Neutrophil (primary cell): ENCODE results near the gene ELOVL1.

Experiments used
- H3K27ac ChIP-seq: fragments of 200-600 bp; sonication (generic); 2 replicates; pipeline ENCODE4 v1.5.1; 2016; ENCODE audit warnings: mild to moderate bottlenecking, moderate library complexity
- H3K27me3 ChIP-seq: fragments of 200-600 bp; sonication (generic); 2 replicates; pipeline ENCODE4 v1.6.0; 2016; ENCODE audit warnings: mild to moderate bottlenecking
- H3K36me3 ChIP-seq: fragments of 200-600 bp; sonication (generic); 2 replicates; pipeline ENCODE4 v1.5.1; 2017
- H3K4me1 ChIP-seq, 2 experiments: fragments of 200-600 bp in 1 of 2; sonication (generic) in 1 of 2; 1 replicate in 1 of 2; 2 replicates in 1 of 2; pipeline versions ENCODE4 v1.5.1 to v1.6.1; 2013 to 2016; ENCODE audit warnings: low read depth in 1 of 2, low read length in 1 of 2, mild to moderate bottlenecking in 1 of 2, moderate library complexity in 1 of 2; ENCODE audit not compliant: control insufficient read depth in 1 of 2, insufficient read depth in 1 of 2
- H3K4me3 ChIP-seq, 2 experiments: fragments of 200-600 bp in 1 of 2; sonication (generic) in 1 of 2; 1 replicate in 1 of 2; 2 replicates in 1 of 2; pipeline ENCODE4 v1.5.1; 2013 to 2016; ENCODE audit warnings: low read depth in 1 of 2, low read length in 1 of 2, mild to moderate bottlenecking in 1 of 2, moderate library complexity in 1 of 2
- H3K9me3 ChIP-seq: fragments of 200-600 bp; sonication (generic); 2 replicates; pipeline ENCODE4 v1.5.1; 2016
- TF ChIP-seq, protein P1 (sequence below): fragments of 200-600 bp; sonication (generic); IDR thresholded peaks from 2 replicates; pipeline ENCODE4 v1.5.1; 2016; ENCODE audit warnings: antibody characterized with exemption

The ELOVL1 gene

DNA sequence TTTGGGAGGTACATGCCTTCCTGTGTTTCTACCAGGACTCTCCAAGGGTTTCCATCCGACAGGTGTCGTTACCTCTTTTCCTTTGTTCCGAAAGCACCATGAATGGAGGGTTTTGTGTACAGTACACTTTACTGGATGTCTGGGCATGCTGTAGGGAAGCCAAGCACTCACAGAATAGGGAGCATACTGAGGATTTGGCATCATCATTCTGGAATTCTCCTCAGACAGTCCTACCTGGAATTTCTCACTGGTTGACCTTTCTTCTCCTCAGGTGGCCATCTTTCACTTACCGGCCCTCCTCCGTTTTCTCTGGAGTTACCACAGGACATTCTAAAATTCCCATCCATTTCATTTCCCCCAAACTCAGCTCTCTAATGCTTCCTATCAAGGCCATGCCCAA lies 36.1 kb downstream of the ELOVL1 start:
- TF ChIP-seq, protein P1, sequence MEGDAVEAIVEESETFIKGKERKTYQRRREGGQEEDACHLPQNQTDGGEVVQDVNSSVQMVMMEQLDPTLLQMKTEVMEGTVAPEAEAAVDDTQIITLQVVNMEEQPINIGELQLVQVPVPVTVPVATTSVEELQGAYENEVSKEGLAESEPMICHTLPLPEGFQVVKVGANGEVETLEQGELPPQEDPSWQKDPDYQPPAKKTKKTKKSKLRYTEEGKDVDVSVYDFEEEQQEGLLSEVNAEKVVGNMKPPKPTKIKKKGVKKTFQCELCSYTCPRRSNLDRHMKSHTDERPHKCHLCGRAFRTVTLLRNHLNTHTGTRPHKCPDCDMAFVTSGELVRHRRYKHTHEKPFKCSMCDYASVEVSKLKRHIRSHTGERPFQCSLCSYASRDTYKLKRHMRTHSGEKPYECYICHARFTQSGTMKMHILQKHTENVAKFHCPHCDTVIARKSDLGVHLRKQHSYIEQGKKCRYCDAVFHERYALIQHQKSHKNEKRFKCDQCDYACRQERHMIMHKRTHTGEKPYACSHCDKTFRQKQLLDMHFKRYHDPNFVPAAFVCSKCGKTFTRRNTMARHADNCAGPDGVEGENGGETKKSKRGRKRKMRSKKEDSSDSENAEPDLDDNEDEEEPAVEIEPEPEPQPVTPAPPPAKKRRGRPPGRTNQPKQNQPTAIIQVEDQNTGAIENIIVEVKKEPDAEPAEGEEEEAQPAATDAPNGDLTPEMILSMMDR: no peak
- Histone ChIP-seq H3K4me3 (no peak overlapping the region), H3K27ac (no peak overlapping the region), H3K36me3 (no peaks in the 10 kb centered on the region), H3K27me3 (no peaks in the 10 kb centered on the region), H3K4me1 (no peaks in the 10 kb centered on the region), H3K9me3 (no peaks in the 10 kb centered on the region)

DNA sequence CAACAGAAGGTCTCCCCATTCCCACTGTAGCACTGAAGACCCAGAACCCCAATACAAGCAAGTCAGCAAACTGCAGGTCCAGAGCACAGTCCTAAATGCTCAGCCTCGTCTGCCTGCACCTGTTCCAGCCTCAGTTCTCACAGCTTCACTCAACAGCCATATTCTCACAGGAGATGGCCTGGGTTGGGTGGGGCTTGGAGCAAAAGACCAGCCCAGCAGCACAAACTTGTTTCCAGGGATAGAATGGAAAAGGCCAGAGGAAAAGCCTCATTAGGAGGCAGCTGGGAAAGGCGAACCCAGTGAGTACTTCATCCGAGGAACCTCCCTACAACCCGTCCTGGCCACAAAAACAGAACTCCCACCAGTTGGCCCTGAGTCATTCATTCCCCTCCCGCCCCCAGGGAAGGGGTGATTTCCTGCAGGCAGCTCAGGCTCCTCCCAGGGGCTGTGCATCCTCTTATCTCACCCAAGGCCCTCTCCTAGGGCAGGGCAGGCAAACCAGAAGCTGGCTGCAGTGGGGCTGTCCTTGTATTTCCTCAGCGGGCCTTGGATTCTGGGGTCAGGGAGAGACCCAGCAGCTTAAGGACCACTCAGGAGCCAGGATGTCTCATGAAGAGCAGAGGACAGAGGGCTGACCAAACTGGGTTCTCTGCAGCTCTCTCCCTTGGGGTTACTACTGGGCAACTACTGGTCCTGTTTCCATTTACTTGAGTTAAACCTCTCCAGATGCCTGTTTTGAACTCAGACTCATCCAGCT lies 37.6 kb downstream of the ELOVL1 start:
- no peaks in the 10 kb centered on the region for H3K9me3 ChIP-seq
- no peak overlapping the region for H3K27ac ChIP-seq
- no peak overlapping the region for H3K4me3 ChIP-seq
- TF ChIP-seq, protein P1: no peak
- H3K27me3 ChIP-seq: no peaks in the 10 kb centered on the region
- no peaks in the 10 kb centered on the region for H3K4me1 ChIP-seq
- H3K36me3 ChIP-seq: no peaks in the 10 kb centered on the region

DNA sequence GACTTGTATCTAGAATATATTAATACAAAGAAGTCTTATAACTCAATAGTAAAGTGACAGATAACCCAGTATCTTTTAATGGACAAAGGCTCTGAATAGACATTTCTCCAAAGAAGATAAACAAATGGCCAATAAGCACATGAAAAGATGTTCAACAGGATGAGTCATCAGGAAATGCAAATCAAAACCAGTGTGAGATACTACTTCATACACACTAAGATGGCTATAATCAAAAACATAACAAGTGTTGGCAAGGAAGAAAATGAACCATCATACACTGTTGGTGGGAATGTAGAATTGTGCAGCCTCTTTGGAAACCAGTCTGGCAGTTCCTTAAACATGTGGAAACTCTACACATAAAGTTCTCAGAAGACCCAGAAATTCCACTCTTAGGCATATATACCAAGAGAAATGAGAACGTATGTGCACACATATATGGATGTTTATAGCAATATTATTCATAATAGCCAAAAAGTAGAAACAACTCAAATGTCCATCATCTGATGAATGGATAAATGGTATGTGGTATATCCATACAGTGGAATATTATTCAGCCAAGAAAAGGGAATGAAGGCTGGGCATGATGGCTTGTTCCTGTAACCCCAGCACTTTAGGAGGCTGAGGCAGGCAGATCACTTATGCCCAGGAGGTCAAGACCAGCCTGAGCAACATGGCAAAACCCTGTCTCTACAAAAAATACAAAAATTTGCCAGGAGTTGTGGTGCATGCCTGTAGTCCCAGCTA lies 40.1 kb downstream of the ELOVL1 start:
- TF ChIP-seq, protein P1: no peak

DNA sequence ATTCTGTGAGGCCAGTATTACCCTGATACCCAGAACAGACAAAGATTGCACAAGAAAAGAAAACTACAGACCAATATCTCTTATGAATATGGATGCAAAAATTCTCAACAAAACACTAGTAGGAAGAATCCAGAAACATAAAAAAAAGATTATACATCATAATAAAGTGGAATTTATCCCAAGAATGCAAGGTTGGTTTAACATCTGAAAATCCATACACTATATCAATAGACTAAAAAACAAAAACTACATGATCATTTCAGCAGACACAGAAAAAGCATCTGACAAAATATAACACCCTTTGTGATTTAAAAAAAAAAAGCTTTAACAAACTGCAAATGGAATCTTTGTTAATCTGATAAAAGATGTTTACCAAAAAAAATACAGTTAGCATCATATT lies 42.4 kb downstream of the ELOVL1 start:
- no peaks in the 10 kb centered on the region for H3K36me3 ChIP-seq

More for the DNA sequence above, 40.1 kb downstream of the ELOVL1 start:
- no peaks in the 10 kb centered on the region for H3K36me3 ChIP-seq
- H3K4me3 ChIP-seq: no peak overlapping the region
- no peaks in the 10 kb centered on the region for H3K4me1 ChIP-seq
- no peaks in the 10 kb centered on the region for H3K9me3 ChIP-seq
- no peak overlapping the region for H3K27ac ChIP-seq
- no peaks in the 10 kb centered on the region for H3K27me3 ChIP-seq

DNA sequence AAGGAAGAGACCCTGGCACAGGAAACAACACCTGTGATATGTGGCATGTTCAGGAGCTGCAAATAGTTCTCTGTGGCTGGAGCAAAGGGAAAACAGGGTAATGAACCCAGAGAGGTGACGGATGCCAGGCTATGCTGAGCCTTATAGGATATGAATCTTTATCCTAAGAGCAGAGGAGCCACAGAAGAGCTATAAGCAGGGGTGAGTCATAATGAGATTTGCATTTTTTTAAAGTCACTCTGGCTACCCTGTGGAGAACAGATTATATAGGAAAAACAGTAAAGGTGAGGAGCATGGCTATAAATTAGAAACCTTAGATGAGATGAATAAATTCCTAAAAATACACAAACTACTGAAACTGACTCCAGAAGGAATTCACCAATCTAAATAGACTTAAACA lies 43.0 kb downstream of the ELOVL1 start:
- TF ChIP-seq, protein P1: no peak

More for the DNA sequence above, 42.4 kb downstream of the ELOVL1 start:
- TF ChIP-seq, protein P1: no peak
- Histone ChIP-seq H3K9me3 (no peaks in the 10 kb centered on the region), H3K4me3 (no peak overlapping the region), H3K27me3 (no peaks in the 10 kb centered on the region), H3K27ac (no peak overlapping the region), H3K4me1 (no peaks in the 10 kb centered on the region)

More for the DNA sequence above, 43.0 kb downstream of the ELOVL1 start:
- Histone ChIP-seq H3K4me1 (no peaks in the 10 kb centered on the region), H3K9me3 (no peaks in the 10 kb centered on the region), H3K27me3 (no peaks in the 10 kb centered on the region), H3K36me3 (no peaks in the 10 kb centered on the region), H3K27ac (no peak overlapping the region), H3K4me3 (no peak overlapping the region)
